Karpas-422 (cell line): ENCODE measurements around the gene ASPSCR1. TPM values are rescaled to one million over a fixed set of nuclear protein-coding genes. Genes with fewer than 3 reads are reported as not detected.
A peak's percentile ranks its signal among the peaks of the same experiment; 100 is the strongest.

Source experiments
- DNase-seq: peaks from one replicate; pipeline ENCODE4 v3.0.0-alpha.2; 2015
- H2AFZ ChIP-seq: fragments of 200-600 bp; sonication (generic); 2 replicates; pipeline ENCODE4 v1.6.1; 2014; ENCODE audit warnings: antibody characterized with exemption, low read length, mixed read lengths
- H3K27ac ChIP-seq: fragments of 200-600 bp; sonication (generic); 2 replicates; pipeline ENCODE4 v1.5.1; 2014; ENCODE audit warnings: mild to moderate bottlenecking, low read length, moderate library complexity
- H3K27me3 ChIP-seq: fragments of 200-600 bp; sonication (generic); 2 replicates; pipeline ENCODE4 v1.6.1; 2014; ENCODE audit warnings: low read length, mixed read lengths
- H3K36me3 ChIP-seq: fragments of 200-600 bp; sonication (generic); 2 replicates; pipeline ENCODE4 v1.6.1; 2014; ENCODE audit warnings: low read length, mixed read lengths; ENCODE audit not compliant: insufficient read depth
- H3K4me1 ChIP-seq: fragments of 200-600 bp; sonication (generic); 2 replicates; pipeline ENCODE4 v1.6.1; 2014; ENCODE audit warnings: mild to moderate bottlenecking, low read length, mixed read lengths
- H3K4me2 ChIP-seq: fragments of 200-600 bp; sonication (generic); 2 replicates; pipeline ENCODE4 v1.6.1; 2014; ENCODE audit warnings: low read length, low read depth, mild to moderate bottlenecking; ENCODE audit not compliant: poor library complexity, severe bottlenecking
- H3K4me3 ChIP-seq: fragments of 200-600 bp; sonication (generic); 2 replicates; pipeline ENCODE4 v1.5.1; 2014; ENCODE audit warnings: mild to moderate bottlenecking, antibody characterized with exemption, low read length, mixed read lengths
- H3K79me2 ChIP-seq: fragments of 200-600 bp; sonication (generic); 2 replicates; pipeline ENCODE4 v1.6.1; 2014; ENCODE audit warnings: mild to moderate bottlenecking, low read length, mixed read lengths
- H3K9ac ChIP-seq: fragments of 200-600 bp; sonication (generic); 2 replicates; pipeline ENCODE4 v1.6.0; 2014; ENCODE audit warnings: low read length
- H3K9me2 ChIP-seq: fragments of 200-600 bp; sonication (generic), shearing (Covaris generic); replicated peaks from 2 replicates; pipeline ENCODE4 v1.6.0; 2014; ENCODE audit warnings: mild to moderate bottlenecking, low read length, moderate library complexity; ENCODE audit not compliant: insufficient read depth
- H3K9me3 ChIP-seq: fragments of 300-700, 200-600 bp; sonication (generic); 2 replicates; pipeline ENCODE4 v1.6.1; 2014; ENCODE audit warnings: low read length, mixed read lengths
- H4K20me1 ChIP-seq: fragments of 200-600 bp; sonication (generic); 2 replicates; pipeline ENCODE4 v1.6.1; 2014; ENCODE audit warnings: mild to moderate bottlenecking, antibody characterized with exemption, low read length, low read depth; ENCODE audit not compliant: insufficient read depth
- total RNA-seq: library from RNA; depleted of rRNA; stranded (reverse); fragments of >200 nt; shearing (Covaris generic); gene quantifications from 2 replicates; pipeline ENCODE4 v1.2.3, GENCODE V29; 2014; ENCODE audit warnings: low replicate concordance

Gene ASPSCR1
- total RNA-seq, 1 experiment from 2014 or later = 38.7 TPM

DNA sequence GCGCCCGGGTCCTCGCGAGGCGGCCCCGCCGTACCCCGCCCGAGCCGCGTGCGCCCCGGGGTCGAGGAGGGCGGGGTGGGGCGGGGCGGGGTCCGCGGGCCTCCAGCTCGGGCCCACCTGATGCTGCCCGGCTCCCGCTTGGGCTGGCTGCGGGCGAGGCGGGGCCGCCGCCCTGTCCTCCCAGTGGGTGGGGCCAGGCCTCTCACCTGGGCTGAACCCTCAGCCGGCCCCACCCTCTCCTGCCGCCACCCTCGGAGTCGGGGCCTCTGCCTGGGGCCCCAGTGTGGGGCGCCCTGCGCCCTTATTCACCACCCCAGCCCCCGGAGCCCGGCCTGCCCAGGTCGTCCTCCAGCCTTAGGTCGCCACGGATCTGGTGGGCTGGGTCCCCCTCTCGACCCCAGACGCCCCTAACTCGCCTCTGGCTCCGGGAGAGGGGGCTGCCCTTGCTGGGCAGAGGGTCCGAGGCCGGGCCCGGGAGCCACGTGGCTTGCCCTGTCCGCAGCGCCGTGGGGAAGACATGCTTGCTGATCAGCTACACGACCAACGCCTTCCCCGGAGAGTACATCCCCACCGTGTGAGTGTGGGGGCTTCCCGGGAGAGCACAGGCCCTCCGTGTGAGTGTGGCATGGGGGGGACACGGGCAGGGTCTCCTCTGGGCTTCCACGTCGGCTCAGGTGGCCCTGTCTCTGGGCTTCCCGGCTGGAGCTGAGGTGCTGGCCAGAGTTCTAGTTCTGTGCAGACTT, 54.6 kb downstream of the ASPSCR1 start:
- Histone ChIP-seq H3K4me2 (peak overlapping the region; percentile 26), H3K27ac (no peak overlapping the region), H4K20me1 (0 out of 2 replicates have a peak, but pooled peaks cover 6% of the 10 kb centered on the region), H3K79me2 (peaks cover 10% of the 10 kb centered on the region), H3K27me3 (no peaks in the 10 kb centered on the region), H3K4me1 (peaks cover 23% of the 10 kb centered on the region), H3K9ac (no peak overlapping the region), H3K9me2 (no peaks in the 10 kb centered on the region), H3K4me3 (no peak overlapping the region), H2AFZ (no peak overlapping the region), H3K9me3 (no peaks in the 10 kb centered on the region), H3K36me3 (no peaks in the 10 kb centered on the region)
- DNase-seq = peak; percentile 76

DNA sequence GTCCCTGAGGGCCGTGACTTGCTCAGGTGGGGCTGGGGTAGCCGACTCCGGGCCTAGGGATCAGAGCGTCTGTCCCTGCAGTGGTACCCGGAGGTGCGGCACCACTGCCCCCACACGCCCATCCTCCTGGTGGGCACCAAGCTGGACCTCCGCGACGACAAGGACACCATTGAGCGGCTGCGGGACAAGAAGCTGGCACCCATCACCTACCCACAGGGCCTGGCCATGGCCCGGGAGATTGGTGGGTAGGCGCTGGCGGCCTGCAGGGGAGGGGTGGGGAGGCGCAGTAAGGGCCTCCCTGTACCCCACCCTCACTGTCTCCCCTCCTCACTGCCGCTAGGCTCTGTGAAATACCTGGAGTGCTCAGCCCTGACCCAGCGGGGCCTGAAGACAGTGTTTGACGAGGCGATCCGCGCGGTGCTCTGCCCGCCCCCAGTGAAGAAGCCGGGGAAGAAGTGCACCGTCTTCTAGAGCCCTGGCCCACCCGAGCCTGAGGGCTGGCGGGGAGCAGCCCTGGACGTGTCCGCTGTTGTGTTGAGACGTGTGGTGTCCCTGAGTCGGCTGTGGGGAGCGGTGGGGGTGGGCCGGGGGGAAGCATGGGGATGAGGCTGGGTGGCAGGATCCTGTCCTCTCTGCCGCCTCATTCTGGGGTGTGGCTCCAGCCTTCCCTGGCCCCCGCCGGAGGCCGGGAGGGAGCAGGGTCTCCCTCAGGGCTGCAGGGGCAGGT, 56.1 kb downstream of the ASPSCR1 start:
- Histone ChIP-seq H3K36me3 (no peaks in the 10 kb centered on the region), H3K4me3 (no peak overlapping the region), H3K9ac (no peak overlapping the region), H3K4me1 (peaks cover 27% of the 10 kb centered on the region), H3K27ac (no peak overlapping the region), H2AFZ (no peak overlapping the region), H3K9me2 (no peaks in the 10 kb centered on the region), H3K9me3 (no peaks in the 10 kb centered on the region), H3K27me3 (no peaks in the 10 kb centered on the region), H3K4me2 (no peak overlapping the region), H3K79me2 (peaks cover 11% of the 10 kb centered on the region), H4K20me1 (0 out of 2 replicates have a peak, but pooled peaks cover 6% of the 10 kb centered on the region)
- no peak for DNase-seq

DNA sequence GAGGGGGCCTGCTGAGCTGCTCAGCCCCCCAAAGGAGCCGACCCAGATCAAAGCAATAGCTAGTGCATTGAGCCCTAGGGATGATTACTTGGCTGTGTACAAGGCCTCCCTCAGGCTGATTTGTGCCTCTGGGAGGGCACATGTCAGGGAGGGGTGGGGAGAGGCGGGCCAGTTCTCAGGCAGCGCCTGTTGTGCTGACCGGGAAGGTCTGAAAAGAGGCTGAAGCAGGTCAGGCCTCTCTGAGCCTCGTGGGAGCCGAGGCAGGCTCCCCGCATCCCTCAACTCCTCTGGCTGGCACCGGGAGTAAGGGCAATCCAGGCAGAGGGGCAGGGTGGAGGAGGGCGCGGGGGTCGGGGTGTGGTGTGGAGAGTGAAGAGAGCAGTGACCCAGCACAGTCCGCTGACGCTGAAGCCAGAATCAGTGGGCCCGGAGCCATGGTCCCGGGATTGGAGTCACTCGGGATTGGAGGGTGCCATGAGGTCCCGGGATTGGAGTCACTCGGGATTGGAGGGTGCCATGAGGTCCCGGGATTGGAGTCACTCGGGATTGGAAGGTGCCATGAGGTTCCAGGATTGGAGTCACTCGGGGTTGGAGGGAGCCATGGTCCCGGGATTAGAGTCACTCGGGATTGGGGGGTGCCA, 57.1 kb downstream of the ASPSCR1 start:
- no peak overlapping the region for H3K9ac ChIP-seq
- peaks cover 27% of the 10 kb centered on the region for H3K4me1 ChIP-seq
- H3K9me3 ChIP-seq = no peaks in the 10 kb centered on the region
- H4K20me1 ChIP-seq = 0 out of 2 replicates have a peak, but pooled peaks cover 6% of the 10 kb centered on the region
- no peak overlapping the region for H3K27ac ChIP-seq
- peaks cover 11% of the 10 kb centered on the region for H3K79me2 ChIP-seq
- no peaks in the 10 kb centered on the region for H3K9me2 ChIP-seq
- H2AFZ ChIP-seq = no peak overlapping the region
- no peak overlapping the region for H3K4me2 ChIP-seq
- no peak overlapping the region for H3K4me3 ChIP-seq
- no peaks in the 10 kb centered on the region for H3K36me3 ChIP-seq
- no peaks in the 10 kb centered on the region for H3K27me3 ChIP-seq
- DNase-seq = peak; percentile 52

DNA sequence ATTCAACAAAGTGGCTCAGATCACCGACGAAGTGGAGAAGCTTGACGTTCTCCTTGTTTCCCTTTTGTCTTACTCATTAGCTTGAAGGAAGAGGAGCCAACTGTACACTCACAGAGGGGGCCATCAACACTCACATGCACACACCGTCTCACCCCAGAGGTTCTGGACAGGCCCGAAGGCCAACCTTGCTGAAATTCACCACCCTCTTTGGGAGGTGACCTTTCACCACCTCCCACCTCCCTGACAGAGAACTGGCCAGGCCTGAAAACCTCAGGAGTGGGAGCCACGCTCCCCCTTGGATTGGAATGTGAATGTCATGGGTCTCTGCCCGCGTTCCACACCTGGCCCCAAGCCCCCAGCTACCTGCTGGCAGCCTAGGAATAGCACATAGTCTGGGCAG, 58.1 kb downstream of the ASPSCR1 start:
- Histone ChIP-seq H3K36me3 (no peaks in the 10 kb centered on the region), H3K79me2 (peaks cover 11% of the 10 kb centered on the region), H3K9me3 (no peaks in the 10 kb centered on the region), H3K27ac (no peak overlapping the region), H3K27me3 (no peaks in the 10 kb centered on the region), H3K4me2 (no peak overlapping the region), H2AFZ (no peak overlapping the region), H3K4me1 (peaks cover 27% of the 10 kb centered on the region), H4K20me1 (0 out of 2 replicates have a peak, but pooled peaks cover 6% of the 10 kb centered on the region), H3K9me2 (no peaks in the 10 kb centered on the region), H3K4me3 (no peak overlapping the region), H3K9ac (no peak overlapping the region)
- no peak for DNase-seq

DNA sequence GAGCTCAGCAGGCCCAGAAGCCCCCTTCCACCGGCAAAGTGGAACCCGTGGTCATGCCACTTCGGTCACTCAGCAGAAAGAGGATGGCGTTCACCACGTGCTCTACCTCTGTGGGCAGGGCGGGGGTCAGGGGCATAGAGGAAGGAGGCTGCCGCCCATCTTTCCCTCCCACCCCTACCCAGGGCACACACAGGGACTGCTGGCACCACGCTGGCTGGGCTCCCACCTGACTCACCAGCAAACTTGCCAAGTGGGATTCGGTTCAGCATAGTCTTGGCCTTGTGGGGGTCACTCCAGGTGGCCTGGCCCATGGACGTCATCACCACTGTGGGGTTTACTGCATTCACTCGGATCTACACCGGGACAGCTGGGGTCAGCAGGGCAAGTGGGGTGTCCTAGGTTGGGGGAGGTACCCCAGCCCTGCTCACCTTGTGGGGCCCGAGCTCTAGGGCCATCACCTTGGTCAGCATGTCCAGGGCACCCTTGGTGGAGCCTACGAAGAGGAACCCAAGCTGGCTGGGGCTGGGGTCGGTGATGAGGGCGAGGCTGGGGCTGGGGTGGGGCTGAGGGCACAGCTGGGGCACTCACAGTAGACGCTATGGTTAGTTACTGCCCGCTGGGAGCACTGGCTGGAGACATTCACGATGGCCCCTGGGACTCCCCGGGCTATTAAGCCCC, 58.7 kb downstream of the ASPSCR1 start:
- Histone ChIP-seq H3K4me1 (peaks cover 21% of the 10 kb centered on the region), H3K79me2 (peaks cover 11% of the 10 kb centered on the region), H3K27ac (no peak overlapping the region), H3K9ac (peak overlapping the region; percentile 92), H3K36me3 (no peaks in the 10 kb centered on the region), H3K4me2 (peak overlapping the region; percentile 97), H3K27me3 (no peaks in the 10 kb centered on the region), H3K9me3 (no peaks in the 10 kb centered on the region), H3K9me2 (no peaks in the 10 kb centered on the region), H4K20me1 (0 out of 2 replicates have a peak, but pooled peaks cover 6% of the 10 kb centered on the region), H3K4me3 (peak overlapping the region; percentile 99), H2AFZ (no peak overlapping the region)
- DNase-seq = no peak

DNA sequence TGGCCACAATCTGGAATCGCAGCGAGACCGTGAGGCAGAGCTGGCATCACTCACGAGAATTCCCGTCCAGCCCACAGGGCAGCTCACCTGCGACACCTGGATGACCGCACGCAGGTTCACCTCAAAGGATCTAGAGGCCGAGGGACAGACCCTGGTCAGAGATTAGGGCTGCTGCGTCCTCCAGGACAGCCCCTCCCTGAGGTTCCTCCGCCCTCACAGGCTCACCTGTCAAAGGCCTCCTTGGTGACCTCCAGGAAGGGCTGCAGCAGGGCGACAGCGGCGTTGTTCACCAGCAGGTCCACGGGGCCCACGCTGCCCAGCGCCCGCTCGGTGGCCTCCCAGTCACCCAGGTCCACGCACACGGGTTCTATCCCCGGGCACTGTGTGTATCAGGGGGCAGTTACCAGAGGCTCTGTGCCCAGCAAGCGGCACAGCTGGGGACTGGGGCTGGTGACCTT, 59.2 kb downstream of the ASPSCR1 start:
- peaks cover 11% of the 10 kb centered on the region for H3K79me2 ChIP-seq
- H3K9ac ChIP-seq = peak overlapping the region; percentile 92
- no peaks in the 10 kb centered on the region for H3K36me3 ChIP-seq
- no peaks in the 10 kb centered on the region for H3K9me2 ChIP-seq
- H3K9me3 ChIP-seq = no peaks in the 10 kb centered on the region
- no peak overlapping the region for H2AFZ ChIP-seq
- H3K27me3 ChIP-seq = no peaks in the 10 kb centered on the region
- H3K4me1 ChIP-seq = peaks cover 20% of the 10 kb centered on the region
- no peak overlapping the region for H3K27ac ChIP-seq
- no peak for DNase-seq
- H3K4me2 ChIP-seq = peak overlapping the region; percentile 97
- peak overlapping the region; percentile 99 for H3K4me3 ChIP-seq
- 0 out of 2 replicates have a peak, but pooled peaks cover 6% of the 10 kb centered on the region for H4K20me1 ChIP-seq

DNA sequence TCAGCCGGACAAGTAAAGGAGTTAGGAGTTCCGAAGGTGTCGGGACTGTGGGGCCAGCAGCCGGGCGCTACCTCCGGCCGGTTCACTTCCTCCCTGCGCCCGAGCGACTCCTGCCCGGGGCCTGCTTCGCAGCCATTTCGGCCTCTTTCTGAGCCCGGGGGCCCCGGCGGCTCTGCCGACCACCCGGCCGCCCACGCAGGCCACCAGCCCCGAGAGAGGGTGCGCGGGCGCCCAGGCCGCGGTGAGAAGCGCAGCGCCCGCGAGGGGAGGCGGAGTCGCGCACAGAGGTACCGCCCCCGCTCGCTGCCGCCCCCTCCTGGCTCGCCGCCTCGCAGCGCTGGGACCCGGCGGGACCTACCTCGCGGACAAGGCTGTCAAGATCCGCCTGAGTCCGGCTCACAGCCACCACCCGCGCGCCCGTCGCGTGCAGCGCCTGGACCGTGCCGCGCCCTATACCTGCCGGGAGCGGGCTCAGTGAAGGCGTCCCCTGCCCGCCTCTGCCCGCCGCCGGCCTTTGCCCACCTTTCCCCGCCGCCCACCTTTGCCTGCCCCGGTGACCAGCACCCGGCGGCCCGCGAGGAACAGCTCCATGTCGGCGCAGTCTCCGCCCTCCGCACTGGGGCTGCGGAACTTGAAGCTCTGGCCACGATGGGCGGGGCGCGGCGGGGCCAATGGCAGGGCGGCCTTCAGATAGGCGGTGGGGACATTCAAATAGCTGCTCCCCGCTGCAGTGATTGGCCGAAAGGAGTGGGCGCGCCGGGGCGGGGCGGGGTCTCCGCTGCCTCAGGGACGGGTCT, 59.9 kb downstream of the ASPSCR1 start, which contains the start of gene DCXR:
Gene DCXR (minus strand): TSS at position 606 of the 797 bp plus-strand sequence. CDS start 15 bp downstream, at position 591.
- no peaks in the 10 kb centered on the region for H3K9me2 ChIP-seq
- H3K4me1 ChIP-seq = peaks cover 17% of the 10 kb centered on the region
- peak; percentile 98 for DNase-seq
- no peaks in the 10 kb centered on the region for H3K27me3 ChIP-seq
- H3K36me3 ChIP-seq = no peaks in the 10 kb centered on the region
- H3K9ac ChIP-seq = peak within 1 kb of the TSS; percentile 92
- H3K27ac ChIP-seq = peak within 1 kb of the TSS; percentile 48; the same call in 1 of the 2 replicates
- peak within 1 kb of the TSS; percentile 97 for H2AFZ ChIP-seq
- 0 out of 2 replicates have a peak, but pooled peaks cover 6% of the 10 kb centered on the region for H4K20me1 ChIP-seq
- peak within 1 kb of the TSS; percentile 97 for H3K4me2 ChIP-seq
- no peaks in the 10 kb centered on the region for H3K9me3 ChIP-seq
- peak within 1 kb of the TSS; percentile 99 for H3K4me3 ChIP-seq
- H3K79me2 ChIP-seq = peaks cover 11% of the 10 kb centered on the region
